AG04450 (cell line): ENCODE results near the gene LOC128125822.

Experiments used
- CTCF ChIA-PET: fragments of 300-600, 350-600 bp; formaldehyde crosslinking; extraction: SDS; loops from one replicate; lab custom pipeline; 2022; ENCODE audit warnings: antibody characterized with exemption, inconsistent platforms; lab: Charles Lee
- POLR2A ChIA-PET: fragments of 350-600 bp; formaldehyde crosslinking; extraction: SDS; loops from one replicate; lab custom pipeline; 2021; ENCODE audit warnings: antibody characterized with exemption, inconsistent platforms; lab: Yijun Ruan, JAX
- DNase-seq: peaks from one replicate; pipeline ENCODE4 v3.0.0-alpha.2; 2011; ENCODE audit warnings: low read depth, low spot score
- H3K27ac ChIP-seq: one replicate; pipeline ENCODE4 v1.5.1; 2012; ENCODE audit warnings: low read depth, low read length, control low read depth
- H3K27me3 ChIP-seq: one replicate; pipeline ENCODE4 v1.6.0; 2012; ENCODE audit warnings: low read length; ENCODE audit not compliant: control insufficient read depth, insufficient read depth
- H3K4me3 ChIP-seq: 2 replicates; pipeline ENCODE4 v1.5.1; 2011; ENCODE audit warnings: mild to moderate bottlenecking, low read depth, low read length, control low read depth
- H3K9me3 ChIP-seq: 2 replicates; pipeline ENCODE4 v1.5.1; 2012; ENCODE audit warnings: low read length; ENCODE audit not compliant: control insufficient read depth, insufficient read depth
- TF ChIP-seq, protein P1 (sequence below): IDR thresholded peaks from 2 replicates; pipeline ENCODE4 v1.5.1; 2011; ENCODE audit warnings: low read depth, low read length, control low read depth, inconsistent platforms

The LOC128125822 gene

DNA sequence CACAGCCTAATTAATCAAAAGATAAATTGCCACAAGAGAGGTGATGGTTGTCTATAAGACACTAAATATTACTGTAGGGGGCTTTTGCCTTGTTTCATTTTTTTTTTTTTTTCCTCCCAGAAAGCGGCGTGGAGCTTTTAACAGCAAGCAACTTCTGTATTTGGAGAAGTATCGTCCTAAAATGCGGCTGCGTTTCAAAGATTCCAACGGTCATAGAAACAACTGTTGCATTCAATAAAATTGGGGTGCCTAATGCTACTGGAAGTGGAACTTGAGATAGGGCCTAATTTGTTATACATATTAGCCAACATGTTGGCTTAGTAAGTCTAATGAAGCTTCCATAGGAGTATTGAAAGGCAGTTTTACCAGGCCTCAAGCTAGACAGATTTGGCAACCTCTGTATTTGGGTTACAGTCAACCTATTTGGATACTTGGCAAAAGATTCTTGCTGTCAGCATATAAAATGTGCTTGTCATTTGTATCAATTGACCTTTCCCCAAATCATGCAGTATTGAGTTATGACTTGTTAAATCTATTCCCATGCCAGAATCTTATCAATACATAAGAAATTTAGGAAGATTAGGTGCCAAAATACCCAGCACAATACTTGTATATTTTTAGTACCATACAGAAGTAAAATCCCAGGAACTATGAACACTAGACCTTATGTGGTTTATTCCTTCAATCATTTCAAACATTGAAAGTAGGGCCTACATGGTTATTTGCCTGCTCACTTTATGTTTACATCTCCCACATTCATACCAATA, 7.8 kb downstream of the LOC128125822 start:
- ChIA-PET POLR2A (no interaction called here), CTCF (no interaction called here)
- Histone ChIP-seq H3K27me3 (no peaks in the 10 kb centered on the region), H3K4me3 (no peak overlapping the region), H3K9me3 (no peaks in the 10 kb centered on the region), H3K27ac (no peak overlapping the region)
- TF ChIP-seq, protein P1, sequence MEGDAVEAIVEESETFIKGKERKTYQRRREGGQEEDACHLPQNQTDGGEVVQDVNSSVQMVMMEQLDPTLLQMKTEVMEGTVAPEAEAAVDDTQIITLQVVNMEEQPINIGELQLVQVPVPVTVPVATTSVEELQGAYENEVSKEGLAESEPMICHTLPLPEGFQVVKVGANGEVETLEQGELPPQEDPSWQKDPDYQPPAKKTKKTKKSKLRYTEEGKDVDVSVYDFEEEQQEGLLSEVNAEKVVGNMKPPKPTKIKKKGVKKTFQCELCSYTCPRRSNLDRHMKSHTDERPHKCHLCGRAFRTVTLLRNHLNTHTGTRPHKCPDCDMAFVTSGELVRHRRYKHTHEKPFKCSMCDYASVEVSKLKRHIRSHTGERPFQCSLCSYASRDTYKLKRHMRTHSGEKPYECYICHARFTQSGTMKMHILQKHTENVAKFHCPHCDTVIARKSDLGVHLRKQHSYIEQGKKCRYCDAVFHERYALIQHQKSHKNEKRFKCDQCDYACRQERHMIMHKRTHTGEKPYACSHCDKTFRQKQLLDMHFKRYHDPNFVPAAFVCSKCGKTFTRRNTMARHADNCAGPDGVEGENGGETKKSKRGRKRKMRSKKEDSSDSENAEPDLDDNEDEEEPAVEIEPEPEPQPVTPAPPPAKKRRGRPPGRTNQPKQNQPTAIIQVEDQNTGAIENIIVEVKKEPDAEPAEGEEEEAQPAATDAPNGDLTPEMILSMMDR = no peak
- DNase-seq = no peak

DNA sequence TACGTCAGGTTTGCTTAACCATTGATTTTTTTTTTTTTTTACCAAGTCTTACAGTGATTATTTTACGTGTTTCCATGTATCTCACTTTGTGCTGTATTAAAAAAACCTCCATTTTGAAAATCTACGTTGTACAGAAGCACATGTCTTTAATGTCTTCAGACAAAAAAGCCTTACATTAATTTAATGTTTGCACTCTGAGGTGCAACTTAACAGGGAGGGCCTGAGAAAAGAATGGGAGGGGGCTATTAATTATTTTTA, 8.4 kb downstream of the LOC128125822 start:
- no peak for DNase-seq
- Histone ChIP-seq H3K27ac (no peak overlapping the region), H3K9me3 (no peaks in the 10 kb centered on the region), H3K27me3 (no peaks in the 10 kb centered on the region), H3K4me3 (no peak overlapping the region)
- ChIA-PET POLR2A (no interaction called here), CTCF (no interaction called here)
- TF ChIP-seq, protein P1 = no peak

DNA sequence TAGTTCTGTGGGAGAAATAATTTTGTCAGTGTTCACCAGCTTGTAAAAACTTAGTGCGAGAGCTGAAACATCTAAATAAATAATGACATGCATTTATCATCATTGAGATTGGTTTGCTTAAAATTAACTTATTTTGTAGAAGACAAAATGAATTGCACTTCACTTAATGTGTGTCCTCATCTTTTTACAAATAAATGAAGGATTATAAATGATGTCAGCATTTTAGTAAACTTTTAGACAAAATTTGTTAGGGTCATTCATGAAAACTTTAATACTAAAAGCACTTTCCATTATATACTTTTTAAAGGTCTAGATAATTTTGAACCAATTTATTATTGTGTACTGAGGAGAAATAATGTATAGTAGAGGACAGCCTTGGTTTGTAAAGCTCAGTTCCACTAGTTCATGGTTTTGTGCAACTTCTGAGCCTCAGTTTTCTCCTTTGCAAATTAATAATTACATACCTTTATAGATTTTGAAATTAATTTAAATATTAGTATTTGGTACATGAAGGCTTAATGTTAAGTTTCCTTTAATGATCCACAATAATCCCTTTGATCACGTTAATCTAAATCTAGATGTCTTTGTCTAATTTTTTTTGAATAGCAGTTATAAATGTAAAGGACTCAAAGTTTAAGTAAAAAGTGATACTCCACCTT, 9.2 kb downstream of the LOC128125822 start:
- ChIA-PET CTCF (interaction anchor here (0.6 to 0.9 kb wide), 2 partner anchors 17 to 110 kb away, joined by 3 read pairs; no protein-coding TSS in a partner anchor), POLR2A (no interaction called here)
- Histone ChIP-seq H3K27ac (no peak overlapping the region), H3K9me3 (no peaks in the 10 kb centered on the region), H3K27me3 (no peaks in the 10 kb centered on the region), H3K4me3 (no peak overlapping the region)
- TF ChIP-seq, protein P1 = no peak
- DNase-seq = no peak

DNA sequence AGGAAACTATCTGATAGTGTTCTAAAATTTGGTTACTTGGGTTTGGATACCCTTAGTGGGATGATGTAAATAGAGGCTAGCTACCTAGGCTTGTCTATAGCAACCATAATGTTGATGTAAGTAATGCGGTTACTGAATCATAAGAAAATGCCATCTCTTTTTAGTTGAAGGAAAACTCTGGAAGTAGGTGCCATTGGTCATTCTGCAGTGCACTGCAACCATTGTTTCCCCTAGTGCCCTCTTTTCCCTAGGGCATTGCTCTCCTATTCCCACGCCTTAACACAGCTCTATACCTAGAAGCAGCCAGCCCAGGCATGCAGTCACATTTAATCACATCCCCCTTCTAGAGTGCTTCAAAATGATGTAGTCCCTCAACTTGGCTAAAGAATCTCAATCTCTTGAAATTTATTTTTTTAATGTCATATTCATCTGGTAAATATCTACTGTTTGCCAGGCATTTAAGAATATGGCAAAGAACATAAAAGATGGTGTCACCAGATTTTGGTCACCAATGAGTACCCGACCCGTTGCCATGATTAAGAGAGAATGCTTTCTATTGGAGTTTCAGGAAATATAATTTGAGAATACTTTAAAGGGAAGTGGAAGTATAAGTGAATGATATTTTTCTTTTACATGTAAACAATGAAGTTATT, 10.4 kb downstream of the LOC128125822 start:
- DNase-seq = no peak
- Histone ChIP-seq H3K4me3 (no peak overlapping the region), H3K27ac (no peak overlapping the region), H3K27me3 (no peaks in the 10 kb centered on the region), H3K9me3 (no peaks in the 10 kb centered on the region)
- TF ChIP-seq, protein P1 = no peak
- ChIA-PET POLR2A (no interaction called here), CTCF (interaction anchor here (1.3 to 2.1 kb wide), 2 partner anchors 16 to 230 kb away, joined by 3 to 8 read pairs; no protein-coding TSS in a partner anchor)

DNA sequence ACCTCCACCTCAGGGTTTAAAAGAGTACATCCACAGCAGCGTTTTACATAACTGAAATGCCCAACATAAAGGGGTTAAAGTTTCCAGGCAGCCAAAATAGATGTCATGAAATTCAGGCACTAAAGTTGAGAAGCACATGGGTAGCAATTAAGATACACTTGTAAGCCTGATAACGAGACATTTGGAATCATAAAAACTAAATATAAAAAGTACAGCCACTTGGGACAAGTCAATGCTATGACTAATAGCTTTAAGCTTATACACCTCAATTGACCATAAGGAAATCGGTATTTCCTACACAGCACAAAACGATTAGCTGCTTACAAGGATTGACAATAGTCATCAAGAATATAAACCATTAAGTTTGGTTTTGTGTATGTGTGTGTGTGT, 11.8 kb downstream of the LOC128125822 start:
- ChIA-PET CTCF (interaction anchor here (1.0 to 2.1 kb wide), 4 partner anchors 9 to 231 kb away, joined by 3 to 8 read pairs (median 5); no protein-coding TSS in a partner anchor), POLR2A (interaction anchor here (0.8 kb wide), 1 partner anchor 10 kb away, joined by 3 read pairs; no protein-coding TSS in a partner anchor)
- no peak for DNase-seq
- H3K27ac ChIP-seq = no peak overlapping the region
- no peak overlapping the region for H3K4me3 ChIP-seq
- no peaks in the 10 kb centered on the region for H3K27me3 ChIP-seq
- TF ChIP-seq, protein P1 = no peak
- no peaks in the 10 kb centered on the region for H3K9me3 ChIP-seq
